HUES6 (cell line): Measurements from ENCODE around the gene SMURF2.
"Not testable (repeated sequence)": the region's sequence is repeated elsewhere in the genome, so short reads cannot be mapped to it uniquely, and the experiment has no call there.

ENCODE experiments used
- H3K27ac ChIP-seq: 2 replicates; pipeline ENCODE4 v1.7.0; 2013; ENCODE audit warnings: low read depth, mild to moderate bottlenecking, low read length, inconsistent platforms
- H3K27me3 ChIP-seq: 2 replicates; pipeline ENCODE4 v1.6.1; 2013; ENCODE audit warnings: low read length; ENCODE audit not compliant: control insufficient read depth, insufficient read depth
- H3K36me3 ChIP-seq: 2 replicates; pipeline ENCODE4 v1.6.1; 2013; ENCODE audit warnings: low read length; ENCODE audit not compliant: control insufficient read depth, insufficient read depth
- H3K4me1 ChIP-seq: 2 replicates; pipeline ENCODE4 v1.6.1; 2013; ENCODE audit warnings: low read length; ENCODE audit not compliant: control insufficient read depth, insufficient read depth
- H3K4me3 ChIP-seq: 2 replicates; pipeline ENCODE4 v1.5.1; 2013; ENCODE audit warnings: low read depth, low read length
- H3K9ac ChIP-seq: one replicate; pipeline ENCODE4 v1.6.1; 2013; ENCODE audit warnings: mild to moderate bottlenecking, low read length
- H3K9me3 ChIP-seq: 2 replicates; pipeline ENCODE4 v1.6.1; 2013; ENCODE audit warnings: low read depth, low read length; ENCODE audit not compliant: control insufficient read depth, insufficient read depth

The SMURF2 gene

GRCh38 chr17:64687376-64687775, 25.3 kb upstream of the SMURF2 start:
- H3K27me3 ChIP-seq: no peaks in the 10 kb centered on the region
- no peaks in the 10 kb centered on the region for H3K4me1 ChIP-seq
- no peaks in the 10 kb centered on the region for H3K9me3 ChIP-seq
- no peak overlapping the region for H3K9ac ChIP-seq
- no peak overlapping the region for H3K4me3 ChIP-seq
- H3K27ac ChIP-seq: no peak overlapping the region
- H3K36me3 ChIP-seq: no peaks in the 10 kb centered on the region

- Histone ChIP-seq H3K27me3 (no peaks in the 10 kb centered on the region), H3K4me1 (no peaks in the 10 kb centered on the region), H3K4me3 (no peak overlapping the region), H3K36me3 (no peaks in the 10 kb centered on the region), H3K27ac (no peak overlapping the region), H3K9ac (no peak overlapping the region), H3K9me3 (no peaks in the 10 kb centered on the region)
Measured at GRCh38 chr17:64686705-64687104, 24.6 kb upstream of the SMURF2 start.

- H3K36me3 ChIP-seq: no peaks in the 10 kb centered on the region
- H3K9me3 ChIP-seq: no peaks in the 10 kb centered on the region
- no peaks in the 10 kb centered on the region for H3K4me1 ChIP-seq
- no peaks in the 10 kb centered on the region for H3K27me3 ChIP-seq
- H3K9ac ChIP-seq: no peak overlapping the region
- H3K4me3 ChIP-seq: no peak overlapping the region
- no peak overlapping the region for H3K27ac ChIP-seq
Measured at GRCh38 chr17:64685705-64686104, 23.6 kb upstream of the SMURF2 start.

- H3K9ac ChIP-seq: no peak overlapping the region
- H3K27ac ChIP-seq: no peak overlapping the region
- H3K4me1 ChIP-seq: no peaks in the 10 kb centered on the region
Measured at GRCh38 chr17:64683796-64684195, 21.7 kb upstream of the SMURF2 start.

GRCh38 chr17:64682261-64683181, 20.4 kb upstream of the SMURF2 start:
- H3K4me1 ChIP-seq: no peaks in the 10 kb centered on the region
- no peak overlapping the region for H3K4me3 ChIP-seq
- H3K27me3 ChIP-seq: no peaks in the 10 kb centered on the region
- H3K27ac ChIP-seq: no peak overlapping the region
- H3K9me3 ChIP-seq: no peaks in the 10 kb centered on the region
- H3K36me3 ChIP-seq: no peaks in the 10 kb centered on the region
- no peak overlapping the region for H3K9ac ChIP-seq

More at GRCh38 chr17:64683796-64684195, 21.7 kb upstream of the SMURF2 start:
- no peaks in the 10 kb centered on the region for H3K36me3 ChIP-seq
- H3K27me3 ChIP-seq: no peaks in the 10 kb centered on the region
- no peak overlapping the region for H3K4me3 ChIP-seq
- H3K9me3 ChIP-seq: no peaks in the 10 kb centered on the region

- no peak overlapping the region for H3K4me3 ChIP-seq
- H3K36me3 ChIP-seq: no peaks in the 10 kb centered on the region
- no peak overlapping the region for H3K27ac ChIP-seq
- no peaks in the 10 kb centered on the region for H3K4me1 ChIP-seq
- H3K27me3 ChIP-seq: no peaks in the 10 kb centered on the region
- H3K9me3 ChIP-seq: no peaks in the 10 kb centered on the region
- no peak overlapping the region for H3K9ac ChIP-seq
Measured at GRCh38 chr17:64679710-64680216, 17.7 kb upstream of the SMURF2 start.

- no peaks in the 10 kb centered on the region for H3K36me3 ChIP-seq
- no peak overlapping the region for H3K9ac ChIP-seq
- H3K9me3 ChIP-seq: no peaks in the 10 kb centered on the region
- H3K27ac ChIP-seq: no peak overlapping the region
- H3K4me3 ChIP-seq: no peak overlapping the region
- H3K27me3 ChIP-seq: no peaks in the 10 kb centered on the region
- no peaks in the 10 kb centered on the region for H3K4me1 ChIP-seq
Measured at GRCh38 chr17:64676763-64677162, 14.7 kb upstream of the SMURF2 start.

- H3K9ac ChIP-seq, H3K27ac ChIP-seq, H3K4me1 ChIP-seq, H3K9me3 ChIP-seq, H3K27me3 ChIP-seq, H3K4me3 ChIP-seq, H3K36me3 ChIP-seq: not testable (repeated sequence)
Measured at GRCh38 chr17:64670843-64671590, 8.9 kb upstream of the SMURF2 start.

GRCh38 chr17:64667807-64668721, 6.0 kb upstream of the SMURF2 start:
- not testable (repeated sequence) for H3K27ac ChIP-seq, H3K4me1 ChIP-seq, H3K36me3 ChIP-seq, H3K27me3 ChIP-seq, H3K9ac ChIP-seq, H3K4me3 ChIP-seq, H3K9me3 ChIP-seq

GRCh38 chr17:64664299-64664981, 2.3 kb upstream of the SMURF2 start:
- 0 out of 2 replicates have a peak, but pooled peaks cover 10% of the 10 kb centered on the region for H3K4me1 ChIP-seq
- H3K27ac ChIP-seq, H3K4me3 ChIP-seq, H3K9me3 ChIP-seq, H3K36me3 ChIP-seq, H3K27me3 ChIP-seq, H3K9ac ChIP-seq: not testable (repeated sequence)
